Stimulated activated CD8-positive, alpha-beta memory T cell treated with anti-CD3 and anti-CD28 coated beads, Interleukin-7, amount 100 ng/mL, for 4 hours (primary cell): ENCODE data around the gene FASN.
A peak's percentile ranks its signal among the peaks of the same experiment; 100 is the strongest.

Source experiments
- DNase-seq, 2 donors: peaks; one replicate each; pipeline ENCODE4 v3.0.0-alpha.2; 2020; ENCODE audit warnings: low read depth in 2 of 2

Gene FASN

GRCh38 chr17:82056729-82057621, 41.1 kb downstream of the FASN start:
- DNase-seq: no peak

- no peak for DNase-seq
Measured at GRCh38 chr17:82055965-82056728, 41.9 kb downstream of the FASN start.

GRCh38 chr17:82055023-82055964, 42.7 kb downstream of the FASN start:
- DNase-seq: no peak

- no peak for DNase-seq
Measured at GRCh38 chr17:82054351-82055022, 43.5 kb downstream of the FASN start.

GRCh38 chr17:82053556-82054263, 44.3 kb downstream of the FASN start:
- no peak for DNase-seq

- no peak for DNase-seq
Measured at GRCh38 chr17:82053130-82053529, 44.9 kb downstream of the FASN start.

GRCh38 chr17:82052638-82053059, 45.4 kb downstream of the FASN start:
- DNase-seq: no peak

- DNase-seq: peak; percentile 53 to 81
Measured at GRCh38 chr17:82051776-82052637, 46.0 kb downstream of the FASN start, which contains the start of the genes GPS1 and RFNG. GPS1 (plus strand) TSS chr17:82051898; CDS start chr17:82051932, 34 bp downstream. RFNG (minus strand) TSS chr17:82051811; CDS start chr17:82051766, 45 bp downstream.

GRCh38 chr17:82050761-82051641, 47.0 kb downstream of the FASN start:
- no peak for DNase-seq

GRCh38 chr17:82050152-82050760, 47.8 kb downstream of the FASN start:
- DNase-seq: no peak

- DNase-seq: no peak
Measured at GRCh38 chr17:82049521-82049971, 48.5 kb downstream of the FASN start.

- no peak for DNase-seq
Measured at GRCh38 chr17:82049106-82049505, 48.9 kb downstream of the FASN start.

- DNase-seq: no peak
Measured at GRCh38 chr17:82048571-82048971, 49.5 kb downstream of the FASN start.

GRCh38 chr17:82047914-82048570, 50.0 kb downstream of the FASN start:
- DNase-seq: no peak

GRCh38 chr17:82047379-82047778, 50.7 kb downstream of the FASN start:
- no peak for DNase-seq

- DNase-seq: no peak
Measured at GRCh38 chr17:82046903-82047302, 51.1 kb downstream of the FASN start.

GRCh38 chr17:82045936-82046484, 52.0 kb downstream of the FASN start:
- DNase-seq: no peak
